DMS53 (cell line): Measurements from ENCODE around the gene CD46.
A peak's percentile ranks its signal among the peaks of the same experiment; 100 is the strongest.

Experiments
- DNase-seq: peaks from one replicate; lab custom pipeline; 2025; lab: John Stamatoyannopoulos, UW

CD46 gene

DNA sequence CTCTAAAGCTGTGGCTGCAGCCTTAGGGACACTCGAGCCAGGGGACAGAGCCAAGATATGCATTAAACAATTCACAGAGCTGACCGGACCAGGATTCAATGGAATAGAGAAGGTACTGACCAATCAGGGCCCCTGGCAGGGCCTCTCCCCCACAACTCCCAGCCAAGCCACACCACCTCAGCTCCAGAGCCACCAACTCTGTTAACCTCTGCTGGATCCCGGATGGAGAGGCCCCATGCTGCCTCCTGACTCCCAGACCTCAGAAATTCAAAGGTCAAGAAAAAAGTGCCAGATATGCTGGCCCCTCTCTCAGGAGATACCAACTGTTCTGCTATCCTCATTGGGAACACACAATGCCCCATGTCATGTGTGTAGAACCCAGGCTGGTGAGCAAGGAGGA, 62.1 kb downstream of the CD46 start:
- no peak for DNase-seq

DNA sequence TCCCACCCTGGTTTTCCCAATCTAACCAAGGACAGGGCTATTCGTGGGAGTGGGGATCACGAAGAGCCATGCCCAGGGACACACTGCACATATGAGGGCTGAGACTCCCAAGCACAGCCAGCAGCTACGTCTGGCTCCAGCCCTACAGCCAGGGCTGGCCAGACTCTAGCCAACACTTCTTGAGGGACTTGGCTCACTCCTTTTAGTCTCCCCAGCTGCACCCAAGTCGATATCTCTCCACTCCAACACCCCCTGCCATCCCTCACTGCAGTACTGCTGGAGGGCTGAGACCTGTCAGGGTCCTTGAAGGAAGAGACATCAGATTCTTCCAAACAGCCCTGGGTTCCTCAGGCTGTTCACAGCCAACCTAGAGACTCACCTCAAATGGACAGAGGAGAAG, 62.6 kb downstream of the CD46 start:
- no peak for DNase-seq

DNA sequence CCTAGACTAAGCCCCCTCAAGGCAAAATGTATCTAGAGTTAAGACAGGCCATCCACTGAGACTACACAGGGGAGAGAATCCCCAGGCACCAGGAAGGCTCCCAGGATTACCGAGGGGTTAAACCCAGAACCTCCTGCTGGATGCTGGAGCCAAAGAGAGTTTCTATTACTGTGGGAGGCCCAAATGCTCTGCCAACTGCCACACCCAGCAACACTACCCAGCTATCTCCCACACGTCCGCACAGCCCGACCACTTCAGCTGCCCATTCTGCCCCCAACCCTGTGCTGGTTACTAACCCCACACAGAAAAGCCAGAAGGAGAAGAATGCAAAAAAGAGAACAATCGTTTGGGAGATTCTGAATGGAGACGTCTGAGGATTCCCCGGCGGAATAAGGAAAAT, 63.6 kb downstream of the CD46 start:
- DNase-seq = no peak

DNA sequence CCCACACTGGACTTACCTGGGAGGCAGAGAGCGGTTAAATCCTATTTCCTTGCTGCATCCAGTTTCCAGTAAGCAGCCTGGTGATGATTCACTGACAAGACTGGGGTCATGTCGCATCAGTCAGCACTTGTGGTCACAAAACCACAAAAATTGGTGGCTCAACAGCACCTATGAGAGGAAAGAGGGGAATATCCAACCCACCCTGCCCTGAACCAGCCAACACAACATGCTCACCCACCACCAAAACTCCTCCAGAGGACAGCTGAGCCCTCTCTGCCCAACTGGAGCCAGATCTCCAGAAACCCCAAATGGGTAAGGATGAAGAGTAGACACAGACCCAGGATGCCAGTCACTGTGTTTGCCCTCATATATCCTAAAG, 64.0 kb downstream of the CD46 start:
- DNase-seq = no peak

DNA sequence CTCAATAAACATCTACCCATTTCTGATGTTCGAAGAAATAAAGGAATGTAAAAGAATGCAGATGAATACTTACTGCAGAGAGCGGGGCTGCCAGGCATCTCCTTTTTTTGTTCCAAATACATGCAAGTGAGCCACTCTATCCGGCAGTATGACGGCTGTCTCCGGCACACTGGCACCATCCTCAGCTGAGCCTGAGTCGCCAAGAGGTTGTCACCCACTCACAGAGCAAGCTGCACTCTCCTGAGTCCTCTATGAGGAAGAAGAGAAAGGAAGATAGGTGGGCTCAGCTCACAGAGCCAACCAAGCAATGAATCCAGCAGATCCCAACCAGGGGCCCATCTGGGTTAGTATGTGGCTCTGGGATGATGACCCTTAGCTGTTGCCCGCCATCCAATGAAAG, 65.3 kb downstream of the CD46 start:
- DNase-seq = no peak

DNA sequence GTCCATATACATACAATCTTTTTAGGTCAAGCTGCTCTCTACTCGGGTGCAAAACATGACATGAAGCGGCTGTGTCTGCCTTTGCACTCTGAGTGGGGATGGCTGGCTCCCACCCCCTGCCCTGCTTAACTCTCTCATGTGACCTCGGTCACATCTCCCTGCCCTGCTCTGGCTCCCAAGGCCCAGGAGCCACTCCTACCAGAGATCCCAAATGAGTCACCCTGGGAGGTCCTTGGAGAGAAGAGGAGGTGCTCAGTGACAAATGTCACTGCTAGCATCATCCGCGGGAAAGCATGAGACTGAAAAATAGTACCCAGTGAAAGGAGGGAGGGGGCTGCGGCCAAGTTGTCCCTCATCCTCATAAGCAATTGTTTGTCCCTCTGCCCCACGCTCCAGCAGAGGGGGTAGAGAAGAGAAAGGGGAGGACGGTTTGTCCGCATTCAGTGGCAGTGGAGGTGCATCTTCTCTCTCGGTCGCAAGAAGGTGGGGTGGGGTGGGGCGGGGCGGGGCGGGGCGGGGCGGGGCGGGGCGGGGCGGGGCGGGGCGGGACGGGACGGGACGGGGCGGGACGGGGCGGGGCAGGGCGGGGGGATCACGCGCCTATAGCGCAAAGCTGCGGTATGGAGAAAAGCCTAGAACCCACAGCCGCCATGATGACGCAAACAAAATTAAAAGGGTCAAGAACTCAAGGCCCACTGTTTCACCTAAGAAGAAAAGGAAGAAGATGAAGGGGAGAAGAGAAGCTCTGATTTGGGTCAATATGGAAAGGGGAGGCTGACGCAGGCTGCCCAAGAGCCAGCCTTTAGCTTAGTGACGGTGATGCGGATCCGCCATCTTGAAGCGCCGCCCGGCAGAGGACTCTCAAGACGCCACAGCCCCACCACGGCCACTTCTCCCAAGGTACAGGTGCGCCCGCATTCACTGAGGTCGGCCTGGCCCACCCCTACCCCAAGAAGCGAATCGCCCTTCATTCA, 66.2 kb downstream of the CD46 start:
- DNase-seq = no peak

DNA sequence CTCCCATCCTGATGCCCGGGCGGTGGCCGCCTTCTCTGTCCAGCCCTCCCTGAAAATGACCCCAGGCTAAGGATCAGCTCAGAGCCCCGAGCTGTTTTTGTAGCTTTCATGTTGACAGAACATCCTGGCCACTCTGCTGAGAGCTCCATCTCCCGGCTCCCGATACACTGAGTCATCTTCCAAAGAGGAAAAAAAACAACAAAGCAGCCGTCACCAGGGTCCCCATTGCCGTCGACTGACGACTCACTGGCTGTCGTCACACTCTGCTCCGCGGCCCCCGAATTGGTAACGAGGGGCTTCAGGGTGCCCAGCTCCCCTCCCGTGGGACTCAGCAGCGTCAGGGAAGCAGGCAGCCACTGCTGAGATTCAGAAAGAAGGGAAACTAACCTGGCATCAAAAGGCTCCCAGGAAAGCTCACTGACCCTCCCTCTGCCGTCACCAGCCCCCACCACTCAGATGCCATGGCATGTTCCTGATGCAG, 67.2 kb downstream of the CD46 start:
- DNase-seq = peak; percentile 20

DNA sequence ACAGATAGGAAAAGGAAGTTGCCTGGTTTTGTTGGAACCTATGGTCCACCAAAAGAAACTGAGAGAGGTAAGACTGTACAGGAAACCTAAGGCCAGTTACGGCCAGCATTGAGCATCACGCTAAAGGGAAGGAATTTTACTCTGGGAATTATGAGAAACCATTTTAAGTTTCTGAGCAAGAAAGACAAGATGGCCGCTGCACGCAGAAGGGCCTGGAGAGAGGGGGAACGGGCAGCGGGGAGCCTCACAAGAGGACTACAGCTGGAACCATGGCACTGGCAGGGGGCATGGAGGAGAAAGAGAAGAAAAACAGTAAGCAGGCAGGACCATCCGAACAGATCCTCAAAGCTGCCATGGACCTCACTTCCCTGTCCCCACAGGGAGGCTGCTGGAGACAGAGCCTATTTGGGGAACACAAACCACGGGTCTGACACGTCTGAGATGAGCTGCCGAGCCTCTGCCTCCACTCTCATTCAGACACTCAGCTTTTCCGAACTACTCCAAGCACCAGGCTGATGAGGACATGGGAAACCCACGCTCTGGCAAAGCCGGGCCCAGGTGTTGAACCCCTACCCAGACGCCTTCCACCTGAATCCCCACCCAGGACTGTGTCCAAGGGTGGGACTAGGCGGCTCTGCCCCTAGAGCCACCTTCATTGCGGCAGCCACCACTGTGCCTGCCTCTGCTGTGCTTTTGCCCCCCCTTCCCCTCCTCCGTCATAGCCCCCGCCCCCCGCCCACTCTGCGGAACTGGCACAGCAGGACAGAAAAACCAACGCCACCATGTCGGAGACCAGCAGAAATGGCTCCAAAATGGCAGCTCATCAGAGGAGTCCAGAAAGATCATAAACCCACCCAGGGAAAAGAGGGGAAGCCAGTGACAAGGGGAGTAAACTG, 69.0 kb downstream of the CD46 start:
- DNase-seq = no peak

DNA sequence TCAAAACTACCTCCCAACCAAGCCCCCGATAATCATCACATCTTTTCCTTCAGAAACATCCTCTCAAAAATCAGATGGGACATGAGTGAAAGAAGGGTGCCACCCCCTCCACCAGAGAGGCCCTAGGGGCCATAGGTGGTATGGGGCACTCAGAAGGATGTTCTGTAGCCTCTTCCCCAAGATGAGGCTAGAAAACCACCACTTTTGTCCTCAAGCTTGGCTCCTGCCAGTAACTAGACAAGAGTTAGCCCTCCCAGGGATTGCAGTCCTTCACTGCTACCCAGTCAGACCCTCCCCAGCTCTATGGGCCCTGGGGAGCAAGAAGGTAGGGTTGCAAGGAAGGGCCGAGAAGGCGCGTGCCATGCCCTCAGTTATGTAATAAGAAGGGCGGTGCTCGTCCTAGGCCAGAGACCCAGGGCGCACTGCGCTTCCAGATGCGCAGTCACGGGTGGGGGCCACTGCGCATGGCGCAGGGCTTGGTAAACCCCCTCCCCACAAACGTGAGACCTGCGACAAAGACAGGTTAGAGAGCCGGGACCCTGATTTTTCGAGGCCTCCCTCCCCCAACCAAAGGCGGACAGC, 69.7 kb downstream of the CD46 start:
- no peak for DNase-seq

DNA sequence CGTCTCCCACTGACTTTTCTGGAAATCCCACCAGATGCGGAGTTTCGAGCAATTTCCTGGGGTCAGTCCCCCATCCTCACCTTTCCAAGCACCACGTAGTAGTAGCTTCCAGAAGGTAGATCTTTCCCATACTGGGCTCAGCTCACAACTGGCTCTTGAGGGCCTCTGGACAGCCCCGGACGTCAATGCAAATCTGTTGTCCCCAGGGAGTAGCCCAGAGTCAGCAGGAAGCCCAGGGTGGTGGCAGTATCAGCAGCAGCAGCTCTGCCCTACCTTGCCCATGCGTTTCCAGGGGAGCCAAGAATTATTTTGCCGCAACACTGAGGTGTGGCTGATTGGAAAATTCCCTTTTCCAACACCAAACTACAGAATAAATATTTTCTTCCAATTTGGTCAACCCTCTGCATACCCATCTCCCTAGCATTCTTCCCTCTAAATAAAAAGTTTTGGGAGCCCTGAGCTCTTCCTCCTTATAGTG, 70.3 kb downstream of the CD46 start:
- DNase-seq = peak; percentile 59

DNA sequence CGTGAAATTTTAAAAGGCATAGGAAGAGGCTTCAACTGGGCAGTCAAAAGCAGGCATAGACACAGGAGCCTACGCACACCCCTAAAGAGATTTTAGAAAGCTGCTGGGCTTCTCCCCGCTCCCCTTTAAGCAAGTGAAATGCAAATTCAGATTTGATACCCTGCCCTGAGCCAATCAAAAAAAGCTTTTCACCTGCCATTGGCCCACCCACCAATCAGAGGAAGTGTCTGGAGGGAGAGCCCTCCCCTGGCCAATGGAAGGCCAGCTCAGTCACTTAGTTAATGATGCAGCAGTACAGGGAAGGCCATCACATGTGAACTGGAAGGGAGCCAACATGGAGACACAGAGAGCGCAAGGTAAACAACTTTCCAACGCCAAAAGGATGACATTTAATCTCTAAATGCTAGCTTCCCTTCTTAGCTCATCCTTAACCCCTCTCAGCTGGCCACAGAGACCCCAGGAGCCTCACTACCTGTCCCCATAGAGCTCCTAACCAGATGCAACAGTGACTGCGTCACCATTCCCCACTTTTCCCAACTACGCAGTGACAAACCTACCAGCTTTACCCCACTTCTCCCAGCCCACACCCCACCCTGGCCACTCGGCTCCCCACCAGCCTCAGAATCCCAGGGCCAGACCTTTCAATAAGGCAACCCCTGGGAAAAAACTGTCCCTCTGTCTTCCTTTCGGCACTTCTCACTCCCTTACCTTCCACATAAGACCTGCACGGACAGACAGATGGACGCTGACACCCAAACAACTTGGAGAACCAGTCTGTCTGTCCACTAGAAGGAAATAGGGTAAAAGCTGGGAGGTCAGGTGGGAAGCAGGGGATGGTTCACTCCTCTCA, 71.0 kb downstream of the CD46 start:
- DNase-seq = peak; percentile 99

DNA sequence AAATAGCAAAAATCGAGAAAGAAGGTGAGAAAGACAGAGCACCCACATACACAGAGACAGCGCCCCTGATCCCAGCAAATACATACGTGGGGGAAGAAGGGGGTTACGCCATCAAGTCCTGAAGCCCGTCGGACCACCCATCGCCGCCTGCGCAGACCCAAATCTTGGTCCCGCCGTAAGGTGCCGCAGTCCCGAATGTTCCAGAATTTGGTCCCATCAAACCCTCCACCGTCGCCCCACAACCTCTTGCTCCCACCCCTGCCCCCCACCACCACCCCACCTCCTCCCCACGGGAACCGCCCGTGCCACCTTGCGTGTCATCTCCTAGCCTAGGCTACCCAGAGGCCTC, 71.7 kb downstream of the CD46 start:
- DNase-seq = no peak

DNA sequence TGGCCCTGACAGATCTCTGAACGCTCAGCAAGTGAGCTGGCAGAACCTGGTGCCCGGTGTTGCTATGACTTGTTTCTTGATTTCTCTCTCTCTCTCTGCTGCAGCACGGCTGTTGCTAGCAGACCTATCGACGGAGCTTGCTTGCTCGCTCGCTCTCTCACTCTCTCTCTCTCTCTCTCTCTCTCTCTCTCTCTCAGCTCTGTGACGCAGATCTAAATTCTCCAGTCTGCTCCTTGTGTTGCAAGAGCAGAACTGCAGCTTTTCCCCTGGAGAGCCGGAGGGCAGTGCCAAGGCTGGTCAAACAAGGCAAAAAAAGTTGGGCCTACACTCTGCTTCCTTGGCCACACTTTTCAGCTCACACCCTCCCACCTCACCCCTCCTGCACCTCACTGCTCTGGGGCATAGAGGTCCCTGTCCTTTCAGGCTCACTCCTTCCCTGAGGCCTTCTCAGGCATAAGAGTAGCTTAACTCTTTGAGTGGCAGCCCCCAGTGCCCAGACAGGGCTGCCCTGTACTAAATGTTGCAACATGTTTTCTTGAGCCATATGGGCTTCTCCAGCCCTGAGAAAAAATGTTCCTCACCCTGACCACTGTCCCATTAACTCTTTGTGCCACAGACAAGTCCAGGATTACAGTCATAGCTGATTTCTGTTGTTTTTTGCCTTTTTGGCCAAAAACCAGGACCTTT, 72.2 kb downstream of the CD46 start:
- DNase-seq = peak; percentile 99

DNA sequence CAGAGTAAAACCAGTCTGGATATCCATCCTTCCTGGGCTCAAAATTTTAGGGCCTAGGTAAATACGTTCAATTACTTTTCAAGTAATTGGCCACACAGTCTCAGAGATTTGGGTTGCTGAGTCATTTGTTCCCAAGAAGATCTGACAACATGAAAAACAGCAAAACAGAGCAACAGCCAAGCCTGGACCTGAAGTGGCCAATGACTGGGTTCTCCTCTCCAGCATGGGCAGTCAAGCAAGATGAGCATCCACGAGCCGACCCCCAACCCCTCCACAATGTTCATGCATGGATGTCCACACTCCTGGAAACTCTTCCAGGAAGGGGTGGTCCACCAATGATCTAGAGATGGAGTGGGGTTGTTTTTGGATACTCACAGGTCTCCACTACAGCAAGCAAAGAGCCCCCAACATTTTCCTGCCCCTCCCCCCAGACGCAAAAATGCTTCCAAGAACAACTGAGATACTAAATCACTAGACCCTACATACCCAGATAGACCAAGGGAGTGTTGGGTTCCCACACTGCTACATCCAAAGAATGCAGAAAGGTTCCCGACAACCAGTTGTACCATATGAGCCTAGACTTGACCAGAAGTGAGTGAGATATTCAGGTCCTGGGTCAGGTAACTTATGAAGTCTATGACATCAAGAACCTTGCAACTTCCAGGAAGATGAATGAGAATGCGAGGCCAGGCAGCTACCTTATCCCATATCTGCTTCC, 73.0 kb downstream of the CD46 start:
- DNase-seq = no peak

DNA sequence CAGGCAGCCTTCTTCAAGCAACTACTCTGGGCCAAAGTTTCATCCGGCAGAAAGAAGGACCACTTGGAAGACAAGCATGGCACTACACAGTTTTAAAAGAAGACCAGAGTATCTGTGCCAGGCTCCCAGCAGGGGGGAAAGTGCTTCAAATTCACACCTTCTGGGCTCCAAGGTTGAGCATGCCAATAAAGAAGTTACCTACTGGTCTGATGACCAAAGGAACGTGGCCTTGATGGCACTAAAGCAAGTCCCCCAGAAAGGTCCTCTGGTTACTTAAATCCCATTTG, 73.5 kb downstream of the CD46 start:
- no peak for DNase-seq

DNA sequence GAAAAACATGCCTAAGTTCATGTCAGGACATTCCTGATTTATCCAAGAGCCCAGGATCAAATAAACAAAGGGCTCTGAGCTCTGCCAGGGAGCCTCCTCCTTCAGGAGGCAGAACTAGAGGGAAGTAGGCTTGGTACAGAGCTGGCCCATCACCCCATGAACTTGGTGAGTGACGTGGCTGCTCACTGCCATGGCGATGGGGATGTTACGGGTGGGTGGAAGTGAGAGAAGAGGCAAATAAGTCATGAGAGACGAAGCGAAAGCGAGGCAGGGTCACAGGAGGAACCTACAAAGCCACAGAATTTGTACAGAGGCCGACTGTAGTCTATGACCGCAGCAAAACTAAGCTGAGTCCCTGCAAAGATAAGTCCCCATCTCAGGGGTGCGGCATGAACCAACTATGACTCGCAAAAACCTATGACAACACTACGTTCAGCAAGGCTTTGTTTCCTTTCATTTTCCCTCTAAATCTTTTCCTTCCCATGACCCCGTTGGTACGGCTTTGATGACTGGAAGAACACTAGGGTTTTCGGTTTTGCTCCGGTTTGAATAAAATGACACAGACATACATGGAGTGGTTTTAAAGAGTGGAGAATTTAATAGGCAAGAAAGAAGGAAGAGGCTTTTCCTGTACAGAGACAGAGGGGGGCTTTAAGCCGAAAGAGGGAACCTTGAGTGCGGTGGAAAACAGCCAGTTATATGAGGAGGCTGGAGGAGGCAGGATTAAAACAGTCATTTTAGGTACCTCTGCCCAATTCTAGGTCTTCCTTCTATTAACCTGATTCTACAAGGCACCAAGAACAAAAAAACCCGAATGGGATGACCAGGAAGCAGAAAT, 74.1 kb downstream of the CD46 start:
- DNase-seq = no peak

DNA sequence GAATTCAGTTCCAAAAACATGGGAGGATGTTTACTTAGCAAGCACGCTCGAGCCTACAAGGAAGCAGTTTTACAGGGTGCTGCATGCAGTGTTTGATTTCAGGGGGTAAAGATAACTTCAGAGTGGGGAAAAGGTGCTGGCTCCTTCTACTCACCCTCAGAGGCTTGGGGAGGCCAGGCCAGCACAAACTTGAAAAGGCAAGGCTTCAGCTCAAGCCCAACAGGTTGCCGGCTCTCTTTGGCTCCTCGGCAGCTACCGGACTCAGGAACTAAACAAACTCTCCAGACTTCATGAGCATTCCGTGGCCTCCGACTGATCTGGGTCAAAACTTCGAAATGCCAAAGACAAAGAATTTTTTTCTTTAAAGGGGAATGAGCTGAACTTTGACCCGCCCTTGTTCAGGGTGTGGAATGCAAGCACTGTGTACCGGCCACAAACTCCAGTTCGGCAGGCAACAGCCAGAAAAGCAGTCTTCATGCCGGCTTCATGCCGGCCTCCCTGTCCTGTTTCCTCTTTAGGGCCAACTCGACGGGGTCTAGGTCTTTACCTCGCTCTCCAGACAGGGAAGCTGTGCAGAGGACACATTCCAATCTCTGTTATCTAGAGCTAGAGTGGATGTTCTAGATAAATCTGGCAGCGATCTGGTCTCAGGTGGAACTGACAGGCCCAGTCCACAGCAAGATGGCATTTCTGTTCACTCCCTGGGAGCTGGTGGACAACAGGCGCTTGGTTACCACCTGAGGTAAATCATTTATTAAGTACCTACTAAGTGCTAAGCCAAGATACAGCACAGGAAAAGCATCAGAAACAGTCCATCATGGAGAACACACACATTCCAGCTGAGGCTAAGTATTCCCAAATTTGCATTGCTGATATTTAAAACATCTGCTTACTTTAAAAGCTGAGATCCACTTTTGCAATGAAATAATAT, 75.0 kb downstream of the CD46 start:
- peak; percentile 68 for DNase-seq

DNA sequence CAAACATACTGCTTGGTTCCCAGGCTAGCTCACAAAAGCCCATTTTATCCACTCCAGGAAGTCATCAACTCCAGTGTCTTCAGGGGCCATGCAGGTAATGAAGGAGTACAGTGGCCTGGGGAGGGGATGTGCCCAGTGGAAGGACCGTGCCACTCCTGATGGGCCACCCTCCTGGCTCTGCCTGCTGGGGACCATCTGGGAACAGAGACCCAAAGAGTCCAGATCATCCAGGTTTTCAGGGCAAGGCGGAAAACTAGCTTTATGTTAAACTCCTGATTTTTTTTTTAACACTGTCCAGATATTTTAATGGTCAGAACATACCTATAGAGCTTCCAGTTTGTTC, 75.6 kb downstream of the CD46 start:
- DNase-seq = no peak

DNA sequence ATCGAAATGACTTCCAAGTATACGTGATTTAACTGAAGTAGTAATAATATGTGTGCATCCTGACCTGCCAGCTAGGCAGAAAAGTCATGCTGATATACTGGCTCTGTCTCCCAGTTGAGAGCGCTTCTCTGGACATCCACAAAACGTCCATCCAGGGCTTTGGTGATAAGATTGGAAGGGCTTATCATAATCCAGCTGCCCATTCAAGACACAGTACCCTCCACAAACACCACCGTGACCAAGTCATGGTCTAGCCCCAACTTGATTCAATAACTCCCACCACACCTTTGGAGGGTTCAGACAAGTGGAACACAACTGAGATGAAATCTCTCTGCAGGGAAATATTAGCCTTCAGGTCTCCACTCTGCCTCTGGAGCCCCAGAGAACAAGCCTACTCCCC, 76.2 kb downstream of the CD46 start:
- no peak for DNase-seq
